ENCODE results near the gene ZNF112. TPM values are rescaled to one million over a fixed set of nuclear protein-coding genes. Genes with fewer than 3 reads are reported as not detected.
"Not testable (repeated sequence)": the region's sequence is repeated elsewhere in the genome, so short reads cannot be mapped to it uniquely, and the experiment has no call there.

ZNF112 gene
- total RNA-seq, 1 experiment from 2014 or later: 8.2 TPM

DNA sequence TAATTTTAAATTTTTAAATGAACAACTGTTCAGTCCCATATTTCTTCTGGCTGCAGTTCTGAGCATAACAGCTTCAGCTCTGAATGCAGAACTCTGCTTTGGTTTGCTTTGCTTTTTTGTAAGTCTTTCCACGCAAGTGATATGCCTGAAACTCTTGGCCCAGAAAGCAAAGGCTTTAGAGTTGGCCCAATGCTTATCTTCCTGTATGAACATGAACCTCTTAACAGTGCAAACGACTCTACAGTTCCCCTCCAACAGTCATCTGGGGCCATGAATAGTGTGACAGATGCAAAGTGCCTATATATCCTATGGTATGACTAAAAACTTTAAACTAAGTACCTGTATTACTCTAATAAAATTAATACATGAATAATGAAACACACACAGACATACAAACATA lies 14.7 kb downstream of the ZNF112 start:
- no peaks in the 10 kb centered on the region for H3K4me1 ChIP-seq (ENCODE audit: insufficient read depth, low read length, poor library complexity, severe bottlenecking)
- BruUV-seq (replicated peaks): no TSS peak
- no peak overlapping the region for H3K27ac ChIP-seq (ENCODE audit: low read depth, low read length, poor library complexity, severe bottlenecking)
- ChIA-PET POLR2A (ENCODE audit: low non-redundant PET) (no interaction called here), CTCF (no interaction called here)
- no peak overlapping the region for H3K4me3 ChIP-seq (ENCODE audit: low read depth, low read length, poor library complexity, severe bottlenecking)
- no peaks in the 10 kb centered on the region for H3K27me3 ChIP-seq (replicated peaks; ENCODE audit: insufficient read depth, low read depth, low read length, poor library complexity)
- peaks cover 13% of the 10 kb centered on the region for H3K36me3 ChIP-seq (ENCODE audit: insufficient read depth, low read length, poor library complexity, severe bottlenecking)
- intact Hi-C loops (cut with micrococcal nuclease; ENCODE audit: unreplicated experiment): no loop called here
- H3K9me3 ChIP-seq (ENCODE audit: low read depth, low read length, poor library complexity, severe bottlenecking): peaks cover 4% of the 10 kb centered on the region
- DNase-seq (ENCODE audit: low spot score): no peak
- TF ChIP-seq CTCF (conservative IDR thresholded peaks at IDR 0.05; ENCODE audit: low read depth, low read length): no peak
- TF ChIP-seq EZH2 (IDR thresholded peaks at IDR 0.05; ENCODE audit: borderline replicate concordance, low read depth, low read length, poor library complexity, severe bottlenecking): no peak

DNA sequence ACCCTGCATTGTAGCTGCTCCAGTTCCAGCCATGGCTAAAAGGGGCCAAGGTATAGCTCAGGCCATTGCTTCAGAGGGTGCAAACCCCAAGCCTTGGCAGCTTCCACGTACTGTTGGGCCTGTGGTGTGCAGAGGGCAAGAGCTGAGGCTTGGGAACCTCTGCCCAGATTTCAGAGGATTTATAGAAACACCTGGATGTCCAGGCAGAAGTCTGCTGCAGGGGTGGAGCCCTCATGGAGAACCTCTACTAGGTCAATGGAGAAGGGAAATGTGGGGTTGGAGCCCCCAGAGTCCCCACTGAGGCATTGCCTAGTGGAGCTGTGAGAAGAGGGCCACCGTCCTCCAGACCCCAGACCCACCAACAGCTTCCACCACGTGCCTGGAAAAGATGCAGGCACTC lies 21.8 kb downstream of the ZNF112 start:
- CTCF ChIA-PET; BruUV-seq (replicated peaks); H3K27me3 ChIP-seq (replicated peaks; ENCODE audit: insufficient read depth, low read depth, low read length, poor library complexity); DNase-seq (ENCODE audit: low spot score); H3K4me1 ChIP-seq (ENCODE audit: insufficient read depth, low read length, poor library complexity, severe bottlenecking); POLR2A ChIA-PET (ENCODE audit: low non-redundant PET); H3K4me3 ChIP-seq (ENCODE audit: low read depth, low read length, poor library complexity, severe bottlenecking); H3K27ac ChIP-seq (ENCODE audit: low read depth, low read length, poor library complexity, severe bottlenecking); intact Hi-C loops (cut with micrococcal nuclease; ENCODE audit: unreplicated experiment): not testable (repeated sequence)
- Histone ChIP-seq H3K36me3 (ENCODE audit: insufficient read depth, low read length, poor library complexity, severe bottlenecking) (peaks cover 73% of the 10 kb centered on the region), H3K9me3 (ENCODE audit: low read depth, low read length, poor library complexity, severe bottlenecking) (peaks cover 53% of the 10 kb centered on the region)

DNA sequence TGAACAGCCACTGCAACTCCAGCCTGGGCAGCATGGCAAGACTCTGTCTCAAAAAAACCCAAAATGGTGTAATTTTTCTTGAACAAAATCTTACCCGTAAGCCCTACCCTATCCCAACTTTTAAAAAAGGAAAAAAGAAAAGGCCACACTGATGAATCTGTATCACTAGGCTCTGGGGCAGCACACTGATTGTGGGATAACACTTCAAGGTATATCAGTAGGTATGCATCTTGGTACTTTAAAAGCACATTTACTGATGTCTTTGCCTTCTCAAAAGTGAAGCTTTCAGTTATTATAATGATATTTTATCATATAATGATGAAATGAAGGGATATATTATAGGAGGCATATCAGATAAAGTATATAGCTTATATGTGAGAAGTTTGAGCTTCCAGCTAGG lies 24.3 kb downstream of the ZNF112 start:
- intact Hi-C loops (cut with micrococcal nuclease; ENCODE audit: unreplicated experiment): no loop called here
- no peaks in the 10 kb centered on the region for H3K27me3 ChIP-seq (replicated peaks; ENCODE audit: insufficient read depth, low read depth, low read length, poor library complexity)
- DNase-seq (ENCODE audit: low spot score): no peak
- no TSS peak for BruUV-seq (replicated peaks)
- H3K36me3 ChIP-seq (ENCODE audit: insufficient read depth, low read length, poor library complexity, severe bottlenecking): peaks cover 71% of the 10 kb centered on the region
- H3K4me3 ChIP-seq (ENCODE audit: low read depth, low read length, poor library complexity, severe bottlenecking): no peak overlapping the region
- no peaks in the 10 kb centered on the region for H3K4me1 ChIP-seq (ENCODE audit: insufficient read depth, low read length, poor library complexity, severe bottlenecking)
- no peak overlapping the region for H3K27ac ChIP-seq (ENCODE audit: low read depth, low read length, poor library complexity, severe bottlenecking)
- TF ChIP-seq CTCF (conservative IDR thresholded peaks at IDR 0.05; ENCODE audit: low read depth, low read length) (no peak), EZH2 (IDR thresholded peaks at IDR 0.05; ENCODE audit: borderline replicate concordance, low read depth, low read length, poor library complexity, severe bottlenecking) (no peak)
- peaks cover 48% of the 10 kb centered on the region for H3K9me3 ChIP-seq (ENCODE audit: low read depth, low read length, poor library complexity, severe bottlenecking)
- ChIA-PET POLR2A (ENCODE audit: low non-redundant PET) (no interaction called here), CTCF (no interaction called here)

GRCh38 chr19:44315883-44316282 lies 40.6 kb downstream of the ZNF112 start:
- intact Hi-C loops (cut with micrococcal nuclease; ENCODE audit: unreplicated experiment): no loop called here
- TF ChIP-seq EZH2 (IDR thresholded peaks at IDR 0.05; ENCODE audit: borderline replicate concordance, low read depth, low read length, poor library complexity, severe bottlenecking) (no peak), CTCF (conservative IDR thresholded peaks at IDR 0.05; ENCODE audit: low read depth, low read length) (no peak)
- H3K9me3 ChIP-seq (ENCODE audit: low read depth, low read length, poor library complexity, severe bottlenecking): peaks cover 31% of the 10 kb centered on the region
- H3K4me1 ChIP-seq (ENCODE audit: insufficient read depth, low read length, poor library complexity, severe bottlenecking): no peaks in the 10 kb centered on the region
- H3K4me3 ChIP-seq (ENCODE audit: low read depth, low read length, poor library complexity, severe bottlenecking): no peak overlapping the region
- ChIA-PET CTCF (no interaction called here), POLR2A (ENCODE audit: low non-redundant PET) (no interaction called here)
- no peaks in the 10 kb centered on the region for H3K36me3 ChIP-seq (ENCODE audit: insufficient read depth, low read length, poor library complexity, severe bottlenecking)
- no peak overlapping the region for H3K27ac ChIP-seq (ENCODE audit: low read depth, low read length, poor library complexity, severe bottlenecking)
- no peak for DNase-seq (ENCODE audit: low spot score)
- H3K27me3 ChIP-seq (replicated peaks; ENCODE audit: insufficient read depth, low read depth, low read length, poor library complexity): no peaks in the 10 kb centered on the region
- BruUV-seq (replicated peaks): no TSS peak
